Liver (tissue), 9 donors: ENCODE results near the gene FXYD2. TPM values are rescaled to one million over a fixed set of nuclear protein-coding genes. Genes with fewer than 3 reads are reported as not detected.
"Not testable (repeated sequence)": the region's sequence is repeated elsewhere in the genome, so short reads cannot be mapped to it uniquely, and the experiment has no call there.

ENCODE experiments used
- DNase-seq: peaks from one replicate; pipeline ENCODE4 v3.0.0-alpha.2; 2017; ENCODE audit warnings: low spot score
- H3K27ac ChIP-seq, 2 donors: one replicate each; pipeline ENCODE4 v1.7.0; 2013; ENCODE audit warnings: inconsistent platforms in 2 of 2, low read length in 2 of 2, control low read depth in 1 of 2, low read depth in 1 of 2, mild to moderate bottlenecking in 1 of 2
- H3K27me3 ChIP-seq, 4 donors: one replicate each; pipeline versions ENCODE4 v1.6.1 to v1.7.0; 2013; ENCODE audit warnings: low read length in 3 of 4, inconsistent platforms in 1 of 4, mild to moderate bottlenecking in 1 of 4, moderate library complexity in 1 of 4; ENCODE audit not compliant: control insufficient read depth in 4 of 4, insufficient read depth in 4 of 4
- H3K36me3 ChIP-seq, 4 donors: one replicate each; pipeline versions ENCODE4 v1.6.1 to v1.7.0; 2013; ENCODE audit warnings: low read length in 3 of 4, mild to moderate bottlenecking in 3 of 4, low read depth in 1 of 4, moderate library complexity in 1 of 4; ENCODE audit not compliant: control insufficient read depth in 4 of 4, insufficient read depth in 3 of 4
- H3K4me1 ChIP-seq, 4 donors: one replicate each; pipeline versions ENCODE4 v1.6.1 to v1.7.0; 2013; ENCODE audit warnings: low read length in 3 of 4, mild to moderate bottlenecking in 3 of 4, moderate library complexity in 1 of 4; ENCODE audit not compliant: control insufficient read depth in 4 of 4, insufficient read depth in 4 of 4
- H3K4me3 ChIP-seq, 3 donors: one replicate each; pipeline versions ENCODE4 v1.6.1 to v1.7.0; 2013; ENCODE audit warnings: low read length in 3 of 3, control low read depth in 1 of 3, low read depth in 1 of 3, mild to moderate bottlenecking in 1 of 3
- H3K9ac ChIP-seq, 2 donors: one replicate each; pipeline ENCODE4 v1.7.0; 2013; ENCODE audit warnings: low read length in 2 of 2, mild to moderate bottlenecking in 2 of 2, moderate library complexity in 2 of 2, control low read depth in 1 of 2, low read depth in 1 of 2
- H3K9me3 ChIP-seq, 4 donors: one replicate each; pipeline versions ENCODE4 v1.6.1 to v1.7.0; 2013; ENCODE audit warnings: low read length in 3 of 4; ENCODE audit not compliant: control insufficient read depth in 4 of 4
- EGR1 ChIP-seq, 2 donors: IDR thresholded peaks; 2 replicates each; pipeline ENCODE4 v1.6.1; 2016 to 2018; ENCODE audit warnings: antibody characterized with exemption in 2 of 2, low read depth in 2 of 2
- FOXA1 ChIP-seq: IDR thresholded peaks from 2 replicates; pipeline ENCODE4 v1.6.1; 2016; ENCODE audit warnings: antibody characterized with exemption
- FOXA2 ChIP-seq: IDR thresholded peaks from 2 replicates; pipeline ENCODE4 v1.6.1; 2016; ENCODE audit warnings: antibody characterized with exemption
- HNF4A ChIP-seq, 2 donors: conservative IDR thresholded peaks; 2 replicates each; pipeline ENCODE4 v1.6.1; 2016; ENCODE audit warnings: antibody characterized with exemption in 2 of 2, mild to moderate bottlenecking in 2 of 2
- HNF4G ChIP-seq: IDR thresholded peaks from 2 replicates; pipeline ENCODE4 v1.6.1; 2016; ENCODE audit warnings: antibody characterized with exemption
- REST ChIP-seq: IDR thresholded peaks from 2 replicates; pipeline ENCODE4 v1.6.1; 2016; ENCODE audit warnings: antibody characterized with exemption, mild to moderate bottlenecking
- SP1 ChIP-seq: IDR thresholded peaks from 2 replicates; pipeline ENCODE4 v1.6.1; 2018; ENCODE audit warnings: antibody characterized with exemption, mild to moderate bottlenecking
- YY1 ChIP-seq: IDR thresholded peaks from 2 replicates; pipeline ENCODE4 v1.6.1; 2016; ENCODE audit warnings: antibody characterized with exemption, mild to moderate bottlenecking
- WGBS: extraction: QIAGEN DNeasy Blood & Tissue Kit; methylation state at CpG from one replicate; pipeline ENCODE4 v1.1.7; 2013; 5-methylcytosine and 5-hydroxymethylcytosine counted together
- polyA plus RNA-seq, 2 donors: library from polyadenylated mRNA; stranded (reverse) in 1 of 2; unstranded in 1 of 2; fragments of 200-250 nt in 1 of 2; fragments of >200 nt in 1 of 2; fragmentation: Nextera tagmentation in 1 of 2; extraction: Ambion mirVana in 1 of 2; gene quantifications; one replicate each; pipeline versions ENCODE4 v1.2.1 to v1.2.3, GENCODE V29; 2013 to 2015
- total RNA-seq, 2 donors: library from RNA; depleted of rRNA; stranded (reverse); fragments of >200 nt; gene quantifications; one replicate each; pipeline ENCODE4 v1.2.3, GENCODE V29; 2014
- TF ChIP-seq, protein P1 (sequence below): IDR thresholded peaks from 2 replicates; pipeline ENCODE4 v1.6.1; 2016; ENCODE audit warnings: antibody characterized with exemption
- donor health status: healthy.
- donor health status: healthy.
- donor health status: healthy.
- donor health status: healthy.
- donor health status: healthy.

The FXYD2 gene
- total and polyA plus RNA-seq, 4 donors, result 20.2 to 105 (median 41.8) TPM

- no peak overlapping the region for H3K4me3 ChIP-seq
- DNase-seq, result no peak
- H3K9ac ChIP-seq, result no peak overlapping the region
- no peaks in the 10 kb centered on the region for H3K36me3 ChIP-seq
- H3K9me3 ChIP-seq, result no peaks in the 10 kb centered on the region
- H3K27ac ChIP-seq, result no peak overlapping the region
- H3K4me1 ChIP-seq, result peaks cover 0 to 8% (median 3%) of the 10 kb centered on the region in 4 donors
- TF ChIP-seq HNF4A (conservative IDR thresholded peaks at IDR 0.05), result no peak
- no peak for TF ChIP-seq FOXA1
- no peak for TF ChIP-seq EGR1 (IDR thresholded peaks at IDR 0.05; ENCODE audit: low read depth in 2 of 2)
- TF ChIP-seq, protein P1, sequence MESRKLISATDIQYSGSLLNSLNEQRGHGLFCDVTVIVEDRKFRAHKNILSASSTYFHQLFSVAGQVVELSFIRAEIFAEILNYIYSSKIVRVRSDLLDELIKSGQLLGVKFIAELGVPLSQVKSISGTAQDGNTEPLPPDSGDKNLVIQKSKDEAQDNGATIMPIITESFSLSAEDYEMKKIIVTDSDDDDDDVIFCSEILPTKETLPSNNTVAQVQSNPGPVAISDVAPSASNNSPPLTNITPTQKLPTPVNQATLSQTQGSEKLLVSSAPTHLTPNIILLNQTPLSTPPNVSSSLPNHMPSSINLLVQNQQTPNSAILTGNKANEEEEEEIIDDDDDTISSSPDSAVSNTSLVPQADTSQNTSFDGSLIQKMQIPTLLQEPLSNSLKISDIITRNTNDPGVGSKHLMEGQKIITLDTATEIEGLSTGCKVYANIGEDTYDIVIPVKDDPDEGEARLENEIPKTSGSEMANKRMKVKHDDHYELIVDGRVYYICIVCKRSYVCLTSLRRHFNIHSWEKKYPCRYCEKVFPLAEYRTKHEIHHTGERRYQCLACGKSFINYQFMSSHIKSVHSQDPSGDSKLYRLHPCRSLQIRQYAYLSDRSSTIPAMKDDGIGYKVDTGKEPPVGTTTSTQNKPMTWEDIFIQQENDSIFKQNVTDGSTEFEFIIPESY, result no peak
- no peak for TF ChIP-seq SP1
- TF ChIP-seq HNF4G, result no peak
- no peak for TF ChIP-seq FOXA2
- no peak for TF ChIP-seq YY1
- H3K27me3 ChIP-seq, result no peaks in the 10 kb centered on the region
- WGBS, result 50% methylated on average over 14 of the region's 14 CpGs
Observed at GRCh38 chr11:117814766-117815261, 9.7 kb downstream of the FXYD2 start.

DNA sequence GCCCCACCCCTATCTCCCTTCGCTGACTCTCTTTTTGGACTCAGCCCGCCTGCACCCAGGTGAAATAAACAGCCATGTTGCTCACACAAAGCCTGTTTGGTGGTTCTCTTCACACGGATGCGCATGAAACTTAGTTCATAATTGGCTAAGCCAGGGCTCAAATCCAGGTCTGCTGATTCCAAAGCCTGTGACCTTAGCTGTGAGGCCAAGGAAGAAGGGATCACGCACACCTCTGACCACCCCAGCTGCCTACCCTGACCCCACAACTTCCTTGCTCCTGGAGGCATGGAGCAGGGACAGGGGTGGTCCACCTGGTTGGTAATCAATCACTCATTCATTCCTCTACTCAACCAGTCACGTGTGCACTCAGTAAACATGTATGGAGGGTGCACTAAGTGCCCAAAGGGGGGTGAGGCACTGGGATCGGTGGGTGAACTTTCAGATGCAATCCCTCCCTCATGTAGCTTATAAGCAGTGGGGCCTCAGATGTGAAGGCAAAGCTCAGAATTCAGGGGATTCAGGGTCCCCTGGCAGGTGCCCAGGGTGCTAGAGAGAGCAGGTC is 10.3 kb downstream of the FXYD2 start:
- Histone ChIP-seq H3K9me3 (no peaks in the 10 kb centered on the region), H3K36me3 (no peaks in the 10 kb centered on the region), H3K27ac (no peak overlapping the region), H3K4me1 (peaks cover 0 to 8% (median 3%) of the 10 kb centered on the region in 4 donors), H3K9ac (no peak overlapping the region), H3K27me3 (no peaks in the 10 kb centered on the region), H3K4me3 (no peak overlapping the region)
- 74% methylated on average over 7 of the region's 7 CpGs for WGBS
- no peak for DNase-seq
- TF ChIP-seq FOXA2, result peak; percentile 25
- TF ChIP-seq REST, result no peak

DNA sequence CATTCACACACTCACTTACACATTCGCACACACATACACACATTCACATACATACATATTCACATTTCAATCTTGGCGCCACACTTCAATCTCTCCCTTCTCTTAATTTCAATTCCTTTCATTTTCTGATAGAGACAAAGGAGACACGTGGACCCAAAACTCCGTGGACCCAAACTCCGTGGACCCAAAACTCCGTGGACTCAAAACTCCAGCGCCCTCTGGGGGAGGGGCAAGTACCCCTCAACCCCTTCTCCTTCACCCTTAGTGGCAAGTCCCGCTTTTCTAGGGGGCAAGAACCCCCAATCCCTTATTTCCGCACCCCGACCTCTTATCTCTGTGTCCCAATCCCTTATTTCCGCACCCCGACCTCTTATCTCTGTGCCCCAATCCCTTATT is 14.5 kb downstream of the FXYD2 start:
- not testable (repeated sequence) for H3K27ac ChIP-seq, H3K4me1 ChIP-seq, H3K27me3 ChIP-seq, DNase-seq, H3K9me3 ChIP-seq, H3K36me3 ChIP-seq, H3K4me3 ChIP-seq, H3K9ac ChIP-seq
- 87% methylated on average over 12 of the region's 12 CpGs for WGBS
